ENCODE data around the gene GJD3.

GRCh38 chr17:40314584-40314956 is 50.0 kb downstream of the GJD3 start:
- TF ChIP-seq POLR2AphosphoS5 (IDR thresholded peaks at IDR 0.05; ENCODE audit: low read depth, low read length) (no peak), REST (IDR thresholded peaks at IDR 0.05; ENCODE audit: insufficient read depth in 1 of 2, low read depth in 2 of 2, low read length in 2 of 2) (no peak)
